HG03342 (cell line): ENCODE results near the gene ADAMTS6.
"Not testable (repeated sequence)": the region's sequence is repeated elsewhere in the genome, so short reads cannot be mapped to it uniquely, and the experiment has no call there.

ENCODE experiments used
- ATAC-seq: cut with Tn5 transposase; IDR thresholded peaks from one replicate; pipeline ENCODE4 v1.9.1; 2021; ENCODE audit warnings: mild to moderate bottlenecking, moderate library complexity; ENCODE audit not compliant: unreplicated experiment

The ADAMTS6 gene

DNA sequence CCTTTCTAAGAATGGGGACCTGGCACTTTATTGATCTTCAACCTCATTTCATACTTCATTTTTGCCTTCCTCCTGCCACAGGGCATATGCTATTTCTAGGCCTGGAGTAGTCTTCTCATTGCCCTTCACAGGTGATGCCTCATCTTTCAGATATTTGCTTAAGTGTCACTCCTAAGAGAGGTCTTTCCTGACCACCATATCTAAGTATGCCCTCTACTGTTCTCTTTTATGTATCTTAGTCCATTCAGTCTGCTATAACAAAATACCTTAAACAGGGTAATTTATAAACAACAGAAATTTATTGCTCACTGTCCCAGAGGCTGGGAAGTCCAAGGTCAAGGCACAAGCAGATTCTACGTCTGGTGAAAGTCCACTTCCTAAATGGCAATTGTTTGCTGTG is 99.1 kb downstream of the ADAMTS6 start:
- no peak for ATAC-seq

- ATAC-seq = not testable (repeated sequence)
Observed at GRCh38 chr5:65370505-65370904, 111.2 kb downstream of the ADAMTS6 start.

- ATAC-seq = no peak
Observed at GRCh38 chr5:65366655-65367054, 115.1 kb downstream of the ADAMTS6 start.

DNA sequence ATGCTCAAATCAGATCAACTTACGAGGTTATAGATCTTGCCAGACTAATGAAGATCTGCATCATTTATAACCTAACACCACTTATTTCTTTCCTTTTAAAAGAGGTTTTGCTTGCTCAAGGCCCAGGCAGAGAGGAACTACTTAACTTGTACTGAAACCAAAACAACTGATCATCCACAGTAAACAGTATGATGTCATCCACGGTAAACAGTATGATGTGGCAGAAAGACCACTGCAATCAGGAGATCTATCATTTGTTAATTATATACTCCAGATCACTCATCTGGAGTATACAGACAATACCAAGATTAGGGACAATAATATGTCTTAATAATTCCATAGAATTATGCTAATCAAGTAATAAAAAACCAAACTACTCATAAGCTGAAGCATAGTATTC is 116.8 kb downstream of the ADAMTS6 start:
- ATAC-seq = no peak

DNA sequence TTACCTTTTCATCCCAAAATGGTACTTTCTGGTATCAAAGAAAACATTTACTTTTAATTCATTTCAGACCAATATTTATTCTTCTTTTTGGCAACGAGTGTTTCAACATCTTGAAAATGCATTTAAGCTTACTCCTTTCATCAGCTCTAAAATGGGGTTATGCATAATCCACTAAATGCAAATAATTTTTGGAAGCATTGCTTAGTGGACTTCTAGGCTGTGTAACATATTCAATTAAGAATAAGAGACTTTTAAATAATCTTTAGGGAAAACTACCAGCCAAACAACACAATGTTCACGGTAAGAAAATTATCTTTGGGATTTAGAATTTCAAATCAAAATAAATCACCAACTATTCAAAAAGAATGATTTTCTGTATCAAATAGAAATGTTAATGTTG is 118.2 kb downstream of the ADAMTS6 start:
- ATAC-seq = no peak

- no peak for ATAC-seq
Observed at GRCh38 chr5:65359981-65360380, 121.7 kb downstream of the ADAMTS6 start.

- no peak for ATAC-seq
Observed at GRCh38 chr5:65359569-65359968, 122.2 kb downstream of the ADAMTS6 start.

- ATAC-seq = no peak
Observed at GRCh38 chr5:65356274-65356673, 125.4 kb downstream of the ADAMTS6 start.

DNA sequence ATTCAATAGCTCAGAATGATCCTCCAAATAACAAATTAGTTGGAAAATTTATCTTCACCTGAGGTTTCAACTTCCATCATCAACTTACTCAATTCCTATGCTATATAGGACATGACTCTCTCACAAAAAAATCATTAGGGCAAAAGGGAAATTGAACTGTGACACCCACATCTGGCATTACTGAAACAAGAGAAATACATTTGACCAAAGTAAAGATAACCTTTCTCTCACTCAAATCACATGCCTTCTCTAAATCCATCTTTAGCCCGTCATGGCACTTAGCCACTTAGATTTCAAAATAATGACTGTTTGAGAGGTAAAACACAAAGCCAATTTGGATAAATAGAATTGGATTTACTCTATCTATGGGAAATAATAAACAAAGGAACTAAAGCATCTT is 126.4 kb downstream of the ADAMTS6 start:
- no peak for ATAC-seq

- ATAC-seq = no peak
Observed at GRCh38 chr5:65341835-65342234, 139.9 kb downstream of the ADAMTS6 start.

- no peak for ATAC-seq
Observed at GRCh38 chr5:65338606-65339151, 143.0 kb downstream of the ADAMTS6 start.

- no peak for ATAC-seq
Observed at GRCh38 chr5:65334077-65334476, 147.6 kb downstream of the ADAMTS6 start.

- no peak for ATAC-seq
Observed at GRCh38 chr5:65332591-65332990, 149.1 kb downstream of the ADAMTS6 start.

DNA sequence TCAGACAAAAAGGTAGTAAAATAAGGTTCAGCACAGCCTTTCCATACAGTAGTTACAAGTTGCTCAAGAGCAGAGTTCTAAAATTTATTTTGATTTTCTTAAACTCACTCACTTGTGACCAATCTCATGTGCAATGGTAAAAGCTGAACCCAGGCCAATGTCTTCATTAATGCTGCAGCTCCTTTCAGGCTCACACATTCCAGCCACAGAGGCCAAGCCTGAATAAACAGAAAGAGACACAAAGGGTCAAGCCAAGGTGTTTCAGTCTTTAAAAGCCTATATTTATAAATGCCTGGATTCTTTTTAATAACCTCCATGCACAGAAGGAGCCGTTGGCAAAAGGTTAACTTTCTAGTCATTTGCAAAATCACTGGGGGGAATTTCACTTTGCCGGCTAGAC is 152.5 kb downstream of the ADAMTS6 start:
- no peak for ATAC-seq

DNA sequence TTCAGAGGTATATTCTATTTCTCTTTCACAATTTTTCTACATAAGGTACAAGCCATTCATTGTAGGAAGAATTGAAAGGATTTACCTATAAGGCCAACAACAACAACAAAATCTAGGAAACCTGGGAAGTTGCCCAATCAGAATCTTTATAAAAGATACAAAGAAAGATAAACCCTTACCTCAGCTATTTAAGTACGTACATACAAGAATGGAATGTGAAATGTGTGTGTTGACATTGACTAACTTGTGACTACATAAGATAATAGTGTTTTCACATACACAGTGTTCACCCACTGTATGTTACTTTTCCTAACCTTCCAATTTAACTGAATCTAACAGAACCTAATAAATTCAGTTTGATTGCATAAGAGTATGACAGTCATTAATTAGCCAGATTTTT is 154.1 kb downstream of the ADAMTS6 start:
- no peak for ATAC-seq

DNA sequence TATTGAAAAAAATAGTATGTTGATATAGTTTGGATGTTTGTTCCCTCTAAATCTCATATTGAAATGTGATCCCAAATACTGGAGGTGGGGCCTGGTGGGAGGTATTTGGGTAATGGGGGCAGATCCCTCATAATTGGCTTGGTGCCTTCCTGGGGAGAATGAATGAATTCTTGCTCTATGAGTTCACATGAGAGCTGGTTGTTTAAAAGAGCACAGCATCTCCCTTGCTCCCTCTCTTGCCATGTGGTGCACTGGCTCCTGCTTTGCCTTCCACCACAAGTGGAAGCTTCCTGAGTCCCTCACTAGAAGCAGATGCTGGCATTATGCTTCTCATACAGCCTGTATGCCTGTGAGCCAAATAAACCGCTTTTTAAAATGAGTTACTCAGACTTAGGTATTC is 154.8 kb downstream of the ADAMTS6 start:
- no peak for ATAC-seq

DNA sequence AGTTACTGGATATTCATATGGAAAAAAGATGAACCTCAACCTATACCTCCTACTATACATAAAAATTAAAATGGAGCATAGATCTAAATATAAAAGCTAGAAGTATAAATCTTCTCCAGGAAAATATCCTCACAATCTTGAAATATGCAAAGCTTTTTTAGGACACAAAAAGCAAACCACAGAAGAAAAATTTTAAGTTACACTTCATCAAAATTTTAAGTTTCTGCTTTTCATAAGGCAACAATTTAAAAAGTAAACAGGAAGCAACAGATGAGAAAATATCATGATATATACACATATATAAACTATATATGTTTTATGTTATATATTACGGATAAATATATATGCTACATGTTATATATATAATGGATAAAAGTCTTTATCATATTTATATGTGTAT is 157.5 kb downstream of the ADAMTS6 start:
- ATAC-seq = no peak

- not testable (repeated sequence) for ATAC-seq
Observed at GRCh38 chr5:65320704-65321103, 161.0 kb downstream of the ADAMTS6 start.

- ATAC-seq = no peak
Observed at GRCh38 chr5:65320250-65320649, 161.5 kb downstream of the ADAMTS6 start.

GRCh38 chr5:65307931-65308330 is 173.8 kb downstream of the ADAMTS6 start:
- ATAC-seq = no peak

DNA sequence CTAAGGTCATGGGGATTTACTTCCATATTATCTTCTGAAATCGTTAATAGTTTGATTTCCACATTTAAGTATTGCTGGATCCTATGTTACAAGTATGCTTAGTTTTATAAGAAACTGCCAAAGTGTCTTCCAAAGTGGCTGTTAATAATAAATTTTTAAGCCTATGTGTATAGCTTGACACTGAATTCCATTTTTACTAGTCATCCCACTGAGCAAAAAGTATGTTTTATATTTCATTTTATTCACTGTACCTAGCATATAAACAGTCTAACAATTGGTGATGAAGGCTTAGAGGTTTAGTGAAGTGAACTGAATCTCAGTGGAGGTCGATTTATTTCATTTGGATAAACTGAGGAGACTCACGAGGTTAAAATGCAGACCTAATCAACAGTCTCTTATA is 174.6 kb downstream of the ADAMTS6 start:
- no peak for ATAC-seq

- ATAC-seq = no peak
Observed at GRCh38 chr5:65305913-65306312, 175.8 kb downstream of the ADAMTS6 start.

DNA sequence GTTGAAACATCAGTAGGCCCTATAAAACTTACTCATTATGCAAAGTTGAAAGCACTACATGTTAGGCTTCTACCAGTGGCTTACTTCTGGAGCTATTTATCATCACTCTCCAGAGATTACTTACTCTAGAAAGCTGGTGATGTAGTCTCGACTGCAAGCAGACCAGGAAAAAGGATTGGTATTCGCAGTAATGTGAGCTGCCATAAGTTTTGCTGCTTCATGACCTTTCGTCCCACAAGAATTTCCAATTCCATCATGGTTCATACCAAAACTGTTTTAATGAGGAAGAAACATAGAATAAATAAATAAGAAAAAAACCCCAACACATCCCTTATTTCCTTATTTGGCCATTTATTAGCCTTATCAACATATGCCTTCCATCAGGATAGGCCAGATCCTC is 181.9 kb downstream of the ADAMTS6 start:
- ATAC-seq = no peak

DNA sequence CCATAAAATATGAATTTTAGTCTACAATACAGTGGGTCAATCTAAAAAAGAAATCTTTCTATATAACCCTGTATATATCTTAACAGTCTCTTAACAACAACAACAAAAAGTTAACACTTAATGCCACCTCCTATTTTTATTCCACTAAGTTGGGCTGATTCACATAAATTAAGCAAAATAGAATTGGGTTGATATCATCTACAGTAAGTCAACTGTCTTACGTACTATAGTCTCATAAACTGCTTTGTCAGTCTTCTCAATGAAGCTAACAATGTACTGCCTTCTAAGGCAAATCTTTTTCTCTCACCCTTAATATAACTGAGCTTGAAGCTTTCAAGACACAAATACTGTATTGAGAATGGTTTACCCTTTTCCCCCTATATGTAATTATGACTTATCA is 185.7 kb downstream of the ADAMTS6 start:
- no peak for ATAC-seq
